SK-N-MC (cell line): Measurements from ENCODE around the gene ANKRD66.
"Not testable (repeated sequence)": the region's sequence is repeated elsewhere in the genome, so short reads cannot be mapped to it uniquely, and the experiment has no call there.

ENCODE experiments used
- EZH2 ChIP-seq: fragments of 200-600 bp; sonication (generic); IDR thresholded peaks from one replicate; pipeline ENCODE4 v1.6.1; 2017; ENCODE audit warnings: antibody characterized with exemption
- POLR2AphosphoS5 ChIP-seq: IDR thresholded peaks from 2 replicates; pipeline ENCODE4 v1.6.1; 2012; ENCODE audit warnings: mild to moderate bottlenecking, low read depth, low read length, borderline replicate concordance

DNA sequence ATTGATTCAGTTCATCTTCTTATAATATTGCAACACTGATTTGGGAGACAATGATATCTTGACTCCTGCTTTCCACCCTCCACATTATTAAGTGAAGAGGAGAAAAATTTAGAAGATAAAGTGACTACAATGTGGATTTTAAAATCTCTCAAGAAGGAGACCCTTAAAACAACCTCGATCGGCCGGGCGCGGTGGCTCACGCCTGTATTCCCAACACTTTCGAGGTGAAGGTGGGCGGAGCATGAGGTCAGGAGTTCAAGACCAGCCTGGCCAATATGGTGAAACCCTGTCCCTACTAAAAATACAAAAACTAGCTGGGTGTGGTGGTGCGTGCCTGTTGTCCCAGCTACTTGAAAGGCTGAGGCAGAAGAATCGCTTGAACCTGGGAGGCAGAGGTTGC, 17.5 kb downstream of the ANKRD66 start:
- TF ChIP-seq POLR2AphosphoS5, EZH2: not testable (repeated sequence)
